K562 (cell line): ENCODE data around the gene BNIP5.

ENCODE experiments used
- EZH2 ChIP-seq: IDR thresholded peaks from 2 replicates; pipeline ENCODE4 v1.6.1; 2012; ENCODE audit warnings: low read depth, mild to moderate bottlenecking, inconsistent platforms, low read length, borderline replicate concordance
- MCM3 ChIP-seq: fragments of 450-650 bp; IDR thresholded peaks from 2 replicates; pipeline ENCODE4 v1.6.1; 2016
- ZNF175 ChIP-seq: fragments of 200-800 bp; sonication (Bioruptor generic); IDR thresholded peaks from 2 replicates; pipeline ENCODE4 v1.6.1; 2016; ENCODE audit warnings: low read depth, mild to moderate bottlenecking, missing genetic modification characterization, missing compliant biosample characterization
- TF ChIP-seq, protein P1 (sequence below), 2 experiments: fragments of 150-350 bp in 1 of 2; IDR thresholded peaks; 2 replicates each; pipeline ENCODE4 v1.6.1; 2012 to 2016; ENCODE audit warnings: low read depth in 2 of 2, low read length in 2 of 2, mild to moderate bottlenecking in 1 of 2, moderate library complexity in 1 of 2
- TF ChIP-seq, protein P2 (sequence below), 3 experiments: IDR thresholded peaks in 2 of 3; conservative IDR thresholded peaks in 1 of 3; 2 replicates each; pipeline ENCODE4 v1.5.1; 2011 to 2012; ENCODE audit warnings: low read length in 3 of 3, mild to moderate bottlenecking in 3 of 3, control low read depth in 2 of 3, improper control_type of control experiment in 1 of 3, inconsistent platforms in 1 of 3, low read depth in 1 of 3, mixed read lengths in 1 of 3, moderate library complexity in 1 of 3; ENCODE audit not compliant: insufficient read depth in 2 of 3
- TF ChIP-seq, protein P3 (sequence below): sonication (generic); formaldehyde crosslinking; IDR thresholded peaks from 2 replicates; pipeline ENCODE4 v1.9.0; 2022; ENCODE audit warnings: mild to moderate bottlenecking, missing genetic modification reagents

DNA sequence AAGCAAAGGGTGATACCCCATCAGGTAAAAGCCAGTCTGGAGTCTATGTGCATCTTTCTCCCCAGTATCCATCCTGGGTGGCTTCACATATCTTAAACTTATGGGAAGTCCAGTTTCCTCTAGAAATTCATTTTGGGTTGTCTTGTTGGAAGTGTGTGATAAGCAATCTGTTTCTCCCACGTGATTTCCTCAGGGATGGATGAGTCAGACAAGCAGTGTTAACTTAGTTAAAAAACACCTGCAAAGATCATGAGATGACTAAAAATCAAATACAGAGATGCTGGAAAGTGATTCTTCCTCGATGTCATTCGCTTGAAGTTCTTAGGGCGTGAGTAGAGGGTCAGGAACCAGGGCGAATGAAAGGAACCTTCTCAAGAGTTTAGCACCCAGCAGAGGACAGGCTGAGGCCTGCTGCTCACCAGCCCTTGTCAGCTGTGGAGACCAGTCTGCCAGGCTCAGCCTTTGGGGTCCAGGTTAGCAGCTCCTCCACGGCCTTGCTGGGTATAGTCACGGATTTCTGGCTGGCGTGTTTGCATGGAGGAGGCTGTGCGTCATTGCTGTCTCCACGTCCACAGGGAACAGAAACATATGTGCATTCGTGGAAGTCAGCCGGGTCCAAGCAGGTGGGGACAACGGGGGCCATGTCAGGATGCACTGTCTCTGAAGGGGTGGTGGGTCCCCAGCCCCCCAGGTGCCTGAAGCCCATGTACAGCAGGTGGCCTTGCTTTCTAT is 69.6 kb downstream of the BNIP5 start:
- TF ChIP-seq, protein P1, sequence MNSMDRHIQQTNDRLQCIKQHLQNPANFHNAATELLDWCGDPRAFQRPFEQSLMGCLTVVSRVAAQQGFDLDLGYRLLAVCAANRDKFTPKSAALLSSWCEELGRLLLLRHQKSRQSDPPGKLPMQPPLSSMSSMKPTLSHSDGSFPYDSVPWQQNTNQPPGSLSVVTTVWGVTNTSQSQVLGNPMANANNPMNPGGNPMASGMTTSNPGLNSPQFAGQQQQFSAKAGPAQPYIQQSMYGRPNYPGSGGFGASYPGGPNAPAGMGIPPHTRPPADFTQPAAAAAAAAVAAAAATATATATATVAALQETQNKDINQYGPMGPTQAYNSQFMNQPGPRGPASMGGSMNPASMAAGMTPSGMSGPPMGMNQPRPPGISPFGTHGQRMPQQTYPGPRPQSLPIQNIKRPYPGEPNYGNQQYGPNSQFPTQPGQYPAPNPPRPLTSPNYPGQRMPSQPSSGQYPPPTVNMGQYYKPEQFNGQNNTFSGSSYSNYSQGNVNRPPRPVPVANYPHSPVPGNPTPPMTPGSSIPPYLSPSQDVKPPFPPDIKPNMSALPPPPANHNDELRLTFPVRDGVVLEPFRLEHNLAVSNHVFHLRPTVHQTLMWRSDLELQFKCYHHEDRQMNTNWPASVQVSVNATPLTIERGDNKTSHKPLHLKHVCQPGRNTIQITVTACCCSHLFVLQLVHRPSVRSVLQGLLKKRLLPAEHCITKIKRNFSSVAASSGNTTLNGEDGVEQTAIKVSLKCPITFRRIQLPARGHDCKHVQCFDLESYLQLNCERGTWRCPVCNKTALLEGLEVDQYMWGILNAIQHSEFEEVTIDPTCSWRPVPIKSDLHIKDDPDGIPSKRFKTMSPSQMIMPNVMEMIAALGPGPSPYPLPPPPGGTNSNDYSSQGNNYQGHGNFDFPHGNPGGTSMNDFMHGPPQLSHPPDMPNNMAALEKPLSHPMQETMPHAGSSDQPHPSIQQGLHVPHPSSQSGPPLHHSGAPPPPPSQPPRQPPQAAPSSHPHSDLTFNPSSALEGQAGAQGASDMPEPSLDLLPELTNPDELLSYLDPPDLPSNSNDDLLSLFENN (IDR thresholded peaks at IDR 0.05; ENCODE audit: low read depth in 2 of 2, low read length in 2 of 2), result no peak
- TF ChIP-seq ZNF175 (CRISPR knock-in tag) (no peak), EZH2 (no peak), MCM3 (no peak)
- TF ChIP-seq, protein P2, sequence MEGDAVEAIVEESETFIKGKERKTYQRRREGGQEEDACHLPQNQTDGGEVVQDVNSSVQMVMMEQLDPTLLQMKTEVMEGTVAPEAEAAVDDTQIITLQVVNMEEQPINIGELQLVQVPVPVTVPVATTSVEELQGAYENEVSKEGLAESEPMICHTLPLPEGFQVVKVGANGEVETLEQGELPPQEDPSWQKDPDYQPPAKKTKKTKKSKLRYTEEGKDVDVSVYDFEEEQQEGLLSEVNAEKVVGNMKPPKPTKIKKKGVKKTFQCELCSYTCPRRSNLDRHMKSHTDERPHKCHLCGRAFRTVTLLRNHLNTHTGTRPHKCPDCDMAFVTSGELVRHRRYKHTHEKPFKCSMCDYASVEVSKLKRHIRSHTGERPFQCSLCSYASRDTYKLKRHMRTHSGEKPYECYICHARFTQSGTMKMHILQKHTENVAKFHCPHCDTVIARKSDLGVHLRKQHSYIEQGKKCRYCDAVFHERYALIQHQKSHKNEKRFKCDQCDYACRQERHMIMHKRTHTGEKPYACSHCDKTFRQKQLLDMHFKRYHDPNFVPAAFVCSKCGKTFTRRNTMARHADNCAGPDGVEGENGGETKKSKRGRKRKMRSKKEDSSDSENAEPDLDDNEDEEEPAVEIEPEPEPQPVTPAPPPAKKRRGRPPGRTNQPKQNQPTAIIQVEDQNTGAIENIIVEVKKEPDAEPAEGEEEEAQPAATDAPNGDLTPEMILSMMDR (IDR thresholded peaks at IDR 0.05 in 2 of 3, conservative IDR thresholded peaks at IDR 0.05 in 1 of 3; ENCODE audit: insufficient read depth in 2 of 3, low read depth in 1 of 3, low read length in 3 of 3), result no peak
- TF ChIP-seq, protein P3, sequence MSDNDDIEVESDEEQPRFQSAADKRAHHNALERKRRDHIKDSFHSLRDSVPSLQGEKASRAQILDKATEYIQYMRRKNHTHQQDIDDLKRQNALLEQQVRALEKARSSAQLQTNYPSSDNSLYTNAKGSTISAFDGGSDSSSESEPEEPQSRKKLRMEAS, result no peak
